ENCODE data around the gene NPAP1.
"Not testable (repeated sequence)": the region's sequence is repeated elsewhere in the genome, so short reads cannot be mapped to it uniquely, and the experiment has no call there.

Gene NPAP1, protein sequence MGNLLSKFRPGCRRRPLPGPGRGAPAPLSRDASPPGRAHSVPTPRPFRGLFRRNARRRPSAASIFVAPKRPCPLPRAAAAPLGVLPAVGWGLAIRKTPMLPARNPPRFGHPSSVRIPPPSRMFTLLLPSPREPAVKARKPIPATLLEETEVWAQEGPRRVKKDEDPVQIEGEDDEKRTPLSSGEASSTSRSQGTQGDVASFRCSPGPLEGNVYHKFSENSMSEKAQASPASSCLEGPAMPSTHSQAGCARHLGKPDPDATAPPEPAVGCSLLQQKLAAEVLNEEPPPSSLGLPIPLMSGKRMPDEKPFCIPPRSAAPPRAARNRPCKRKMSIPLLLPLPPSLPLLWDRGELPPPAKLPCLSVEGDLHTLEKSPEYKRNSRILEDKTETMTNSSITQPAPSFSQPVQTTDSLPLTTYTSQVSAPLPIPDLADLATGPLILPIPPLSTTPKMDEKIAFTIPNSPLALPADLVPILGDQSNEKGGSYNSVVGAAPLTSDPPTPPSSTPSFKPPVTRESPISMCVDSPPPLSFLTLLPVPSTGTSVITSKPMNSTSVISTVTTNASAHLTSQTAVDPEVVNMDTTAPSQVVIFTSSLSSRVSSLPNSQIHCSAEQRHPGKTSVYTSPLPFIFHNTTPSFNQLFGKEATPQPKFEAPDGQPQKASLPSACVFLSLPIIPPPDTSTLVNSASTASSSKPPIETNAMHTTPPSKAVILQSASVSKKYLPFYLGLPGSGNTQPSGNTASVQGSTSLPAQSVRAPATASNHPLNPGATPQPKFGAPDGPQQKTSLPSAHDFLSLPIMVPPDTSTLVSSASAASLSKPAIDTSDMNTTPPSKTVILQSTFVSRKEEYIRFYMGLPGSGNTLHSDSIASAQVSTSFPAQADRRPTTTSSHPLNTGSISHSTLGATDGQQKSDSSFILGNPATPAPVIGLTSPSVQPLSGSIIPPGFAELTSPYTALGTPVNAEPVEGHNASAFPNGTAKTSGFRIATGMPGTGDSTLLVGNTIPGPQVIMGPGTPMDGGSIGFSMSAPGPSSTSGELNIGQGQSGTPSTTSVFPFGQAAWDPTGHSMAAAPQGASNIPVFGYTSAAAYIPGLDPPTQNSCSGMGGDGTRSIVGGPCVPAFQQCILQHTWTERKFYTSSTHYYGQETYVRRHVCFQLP

DNA sequence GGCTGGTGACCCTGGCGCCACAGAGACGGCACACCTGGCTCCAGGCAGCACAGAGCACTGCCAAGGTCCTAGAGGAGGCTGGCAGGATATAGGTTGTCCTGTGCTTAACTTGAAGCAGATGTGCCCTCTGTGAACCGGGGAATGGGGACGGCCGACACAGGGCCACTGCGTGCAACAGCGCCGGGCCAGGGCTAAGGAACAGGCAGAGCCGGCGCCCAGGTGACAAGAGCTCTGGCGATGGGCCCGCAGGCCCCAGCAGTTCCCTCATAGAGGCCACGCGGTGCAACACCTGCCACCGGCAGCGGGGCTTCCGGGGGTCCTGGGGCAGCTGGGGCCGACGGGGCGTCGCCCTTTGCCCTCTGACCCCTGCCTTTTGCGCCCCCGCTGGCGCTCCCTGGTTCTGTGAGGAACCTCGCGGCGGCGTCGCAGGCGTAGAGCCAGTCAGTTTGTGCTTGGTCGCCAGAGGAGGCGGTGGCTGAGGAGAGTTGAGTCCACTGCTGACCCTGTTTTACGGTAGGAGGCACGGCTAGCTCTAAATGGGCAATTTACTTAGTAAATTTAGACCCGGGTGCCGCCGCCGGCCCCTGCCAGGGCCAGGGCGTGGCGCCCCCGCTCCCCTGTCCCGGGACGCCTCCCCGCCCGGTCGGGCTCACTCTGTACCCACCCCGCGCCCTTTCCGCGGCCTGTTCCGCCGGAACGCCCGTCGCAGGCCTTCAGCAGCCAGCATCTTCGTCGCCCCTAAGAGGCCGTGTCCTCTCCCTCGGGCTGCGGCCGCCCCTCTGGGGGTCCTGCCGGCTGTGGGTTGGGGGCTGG, at the start of gene NPAP1:
Gene NPAP1 (plus strand): TSS at position 444 of the 813 bp plus-strand sequence. CDS start 93 bp downstream, at position 537.
- DNase-seq (ENCODE audit: low read depth) = no peak

DNA sequence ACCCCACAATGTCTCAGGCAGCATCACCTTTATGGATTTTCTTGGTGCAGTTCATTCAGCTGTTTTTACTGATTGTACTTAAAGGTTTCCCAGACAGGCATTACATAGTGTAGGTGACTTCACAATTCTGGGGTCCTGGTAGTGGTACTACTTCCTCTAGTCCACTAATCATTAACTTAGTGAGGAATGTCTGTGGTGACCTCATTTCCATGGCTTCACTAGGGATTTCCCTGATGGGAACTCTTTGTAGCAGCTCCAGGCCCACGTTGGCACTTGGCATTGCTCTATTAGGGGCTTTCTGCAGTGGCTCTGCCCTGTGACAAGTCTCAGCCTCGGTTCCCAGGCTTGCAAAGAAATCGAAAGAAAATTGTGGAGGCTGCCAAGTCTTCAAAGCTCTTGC, 48.1 kb upstream of the NPAP1 start:
- no peak for DNase-seq (ENCODE audit: low read depth)

DNA sequence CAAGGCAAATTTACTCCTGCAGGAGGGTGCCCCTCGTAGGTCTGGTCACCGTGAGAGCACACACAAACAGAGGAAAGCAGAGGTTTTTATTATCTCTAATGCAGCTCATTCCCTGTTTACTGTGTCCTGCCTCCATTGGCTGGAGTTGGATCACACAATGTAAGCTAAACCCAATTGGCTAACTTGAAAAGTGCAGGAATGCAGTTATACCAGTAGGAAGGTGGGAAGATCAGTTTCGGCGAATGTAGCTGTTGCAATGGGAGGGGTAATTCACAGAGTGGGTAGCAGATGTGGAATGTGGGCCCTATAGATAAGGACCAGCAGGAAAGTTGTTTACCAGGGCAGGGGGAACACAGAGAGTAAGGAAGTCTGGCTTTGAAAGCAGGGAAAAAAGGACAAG, 42.5 kb upstream of the NPAP1 start:
- no peak for DNase-seq (ENCODE audit: low read depth)

DNA sequence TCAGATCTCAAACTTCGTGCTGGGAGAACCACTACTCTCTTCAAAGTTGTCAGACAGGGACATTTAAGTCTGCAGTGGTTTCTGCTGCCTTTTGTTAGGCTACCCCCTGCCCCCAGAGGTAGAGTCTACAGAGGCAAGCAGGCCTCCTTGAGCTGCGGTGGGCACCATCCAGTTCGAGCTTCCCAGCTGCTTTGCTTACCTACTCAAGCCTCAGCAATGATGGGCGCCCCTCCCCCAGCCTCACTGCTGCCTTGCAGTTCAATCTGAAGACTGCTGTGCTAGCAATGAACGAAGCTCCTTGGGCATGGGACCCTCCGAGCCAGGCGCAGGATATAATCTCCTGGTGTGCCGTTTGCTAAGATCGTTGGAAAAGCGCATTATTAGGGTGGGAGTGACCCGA, 36.2 kb upstream of the NPAP1 start:
- not testable (repeated sequence) for DNase-seq (ENCODE audit: low read depth)

DNA sequence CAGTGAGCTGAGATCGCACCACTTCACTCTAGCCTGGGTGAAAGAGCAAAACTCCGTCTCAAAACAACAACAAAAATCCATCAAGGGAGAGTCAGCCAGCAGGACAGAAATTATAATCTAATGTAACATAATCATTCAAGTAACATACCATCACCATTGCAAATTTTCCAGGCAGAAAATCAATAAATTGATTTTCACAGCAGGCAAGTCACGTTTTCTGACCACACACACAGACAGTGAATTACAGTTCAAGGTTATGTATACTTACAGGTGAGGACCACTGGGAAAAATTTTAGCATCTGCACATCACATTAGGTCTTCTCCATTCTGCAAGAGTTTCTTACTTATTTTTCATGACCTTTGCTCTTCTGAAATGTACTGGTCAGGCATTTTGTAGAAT, 29.9 kb upstream of the NPAP1 start:
- DNase-seq (ENCODE audit: low read depth) = no peak

DNA sequence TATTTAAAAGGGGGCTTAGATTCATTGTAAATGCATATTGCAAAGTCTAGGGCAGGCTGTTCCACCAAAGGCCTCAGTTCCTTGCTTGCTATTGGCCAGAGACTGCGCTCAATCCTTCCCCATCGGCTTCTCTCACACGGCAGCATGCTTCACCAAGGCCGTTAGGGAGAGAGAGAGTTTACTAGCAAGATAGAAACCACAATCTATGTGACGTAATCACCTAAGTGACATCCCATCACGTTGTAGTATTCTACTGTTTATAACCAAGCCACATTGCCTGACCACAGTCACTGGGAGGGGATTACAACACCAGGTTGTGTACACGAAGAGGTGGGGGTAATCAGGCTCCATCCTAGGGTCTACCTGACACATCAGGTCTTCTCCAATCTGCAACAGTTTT, 16.0 kb upstream of the NPAP1 start:
- DNase-seq (ENCODE audit: low read depth) = no peak

DNA sequence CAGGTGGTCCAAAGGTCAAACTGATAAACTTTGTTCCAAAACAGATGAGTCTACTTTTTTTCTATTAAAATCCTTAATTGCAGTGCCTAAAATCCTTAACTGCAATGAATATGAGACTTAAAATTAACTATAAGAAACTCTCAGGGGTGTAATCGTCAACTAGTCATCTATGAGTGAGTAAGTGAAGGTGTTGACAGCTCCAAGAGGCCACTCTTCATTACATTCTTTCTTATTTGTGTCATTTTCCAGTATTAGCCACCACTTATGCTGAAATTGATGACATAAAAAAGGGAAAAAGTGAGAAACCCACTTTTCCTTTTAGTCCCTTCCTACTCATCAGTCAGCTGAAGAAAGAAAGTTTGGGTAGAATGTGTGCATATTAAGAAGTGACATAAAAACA, 12.6 kb upstream of the NPAP1 start:
- DNase-seq (ENCODE audit: low read depth) = no peak

DNA sequence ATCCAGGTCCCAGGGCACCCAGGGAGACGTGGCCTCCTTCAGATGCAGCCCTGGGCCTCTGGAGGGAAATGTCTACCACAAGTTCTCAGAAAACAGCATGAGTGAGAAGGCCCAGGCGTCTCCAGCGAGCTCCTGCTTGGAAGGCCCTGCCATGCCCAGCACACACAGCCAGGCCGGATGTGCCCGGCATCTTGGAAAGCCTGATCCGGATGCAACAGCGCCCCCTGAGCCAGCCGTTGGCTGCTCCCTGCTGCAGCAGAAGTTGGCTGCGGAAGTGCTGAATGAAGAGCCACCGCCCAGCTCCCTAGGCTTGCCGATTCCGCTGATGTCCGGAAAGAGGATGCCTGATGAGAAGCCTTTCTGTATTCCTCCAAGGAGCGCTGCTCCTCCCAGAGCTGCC, 856 bp downstream of the NPAP1 start:
- no peak for DNase-seq (ENCODE audit: low read depth)

DNA sequence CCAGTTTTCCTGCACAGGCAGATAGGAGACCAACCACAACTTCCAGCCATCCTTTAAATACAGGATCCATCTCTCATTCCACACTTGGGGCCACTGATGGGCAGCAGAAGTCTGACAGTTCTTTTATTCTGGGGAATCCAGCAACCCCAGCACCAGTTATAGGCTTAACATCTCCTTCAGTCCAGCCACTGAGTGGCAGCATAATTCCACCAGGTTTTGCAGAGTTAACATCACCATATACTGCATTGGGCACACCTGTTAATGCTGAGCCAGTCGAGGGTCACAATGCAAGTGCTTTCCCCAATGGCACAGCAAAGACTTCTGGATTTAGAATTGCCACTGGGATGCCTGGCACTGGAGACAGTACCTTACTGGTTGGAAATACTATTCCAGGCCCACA, 2.9 kb downstream of the NPAP1 start:
- DNase-seq (ENCODE audit: low read depth) = no peak

DNA sequence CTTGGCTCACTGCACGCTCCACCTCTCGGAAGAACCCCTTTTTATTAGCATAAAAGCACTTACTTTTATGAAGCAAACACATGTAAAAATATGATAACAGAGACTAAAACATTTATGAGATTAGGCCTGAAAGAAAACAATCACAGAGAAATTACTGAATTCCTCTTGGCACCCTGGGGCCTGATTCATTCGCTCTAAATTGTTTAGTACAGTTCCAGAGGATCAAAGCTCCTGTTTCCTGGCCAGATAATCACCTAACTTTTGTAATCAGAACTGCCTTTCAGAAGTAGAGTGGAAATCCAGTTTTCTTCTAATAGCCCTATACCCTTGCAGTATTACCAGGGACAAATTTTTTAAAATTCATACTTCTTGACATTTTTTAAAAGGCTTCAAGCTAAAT, 6.4 kb downstream of the NPAP1 start:
- no peak for DNase-seq (ENCODE audit: low read depth)

DNA sequence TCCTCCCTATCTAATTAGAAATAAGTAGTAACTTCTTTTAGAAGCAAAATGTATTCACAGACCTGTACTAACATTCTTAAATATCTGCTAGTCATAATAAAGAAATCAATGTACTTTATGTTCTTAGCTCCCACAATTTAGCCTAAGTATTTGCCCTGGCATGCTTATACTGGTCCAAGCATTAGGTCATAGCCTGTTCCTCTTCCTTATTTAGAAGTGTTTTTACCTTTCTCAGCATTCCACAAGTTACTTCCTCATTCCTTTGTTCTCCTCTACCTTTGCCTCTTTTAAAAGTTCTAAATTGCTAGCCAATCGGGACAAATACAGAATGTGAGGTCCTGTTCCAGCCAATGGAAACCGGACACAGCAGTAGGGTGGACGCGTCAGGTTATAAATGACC, 7.3 kb downstream of the NPAP1 start:
- not testable (repeated sequence) for DNase-seq (ENCODE audit: low read depth)

DNA sequence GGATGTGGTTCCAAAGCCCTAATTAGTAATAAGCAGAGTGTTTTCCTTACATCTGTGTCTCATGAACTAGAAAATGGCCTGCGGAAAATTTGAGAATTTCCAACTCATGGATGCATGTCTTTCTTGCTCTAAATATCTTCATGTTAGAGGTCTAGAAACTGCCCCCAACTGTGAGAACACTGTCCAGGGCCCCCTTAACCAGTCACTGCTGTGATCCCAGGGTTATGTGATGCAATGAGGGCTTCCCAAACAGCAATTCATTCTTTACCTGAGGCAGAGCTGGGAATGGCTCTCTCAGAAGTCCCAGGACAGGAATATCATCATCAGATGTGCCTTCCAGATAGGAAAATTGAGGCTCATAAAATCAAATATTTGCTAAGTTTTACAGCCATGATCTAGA, 8.2 kb downstream of the NPAP1 start:
- no peak for DNase-seq (ENCODE audit: low read depth)

DNA sequence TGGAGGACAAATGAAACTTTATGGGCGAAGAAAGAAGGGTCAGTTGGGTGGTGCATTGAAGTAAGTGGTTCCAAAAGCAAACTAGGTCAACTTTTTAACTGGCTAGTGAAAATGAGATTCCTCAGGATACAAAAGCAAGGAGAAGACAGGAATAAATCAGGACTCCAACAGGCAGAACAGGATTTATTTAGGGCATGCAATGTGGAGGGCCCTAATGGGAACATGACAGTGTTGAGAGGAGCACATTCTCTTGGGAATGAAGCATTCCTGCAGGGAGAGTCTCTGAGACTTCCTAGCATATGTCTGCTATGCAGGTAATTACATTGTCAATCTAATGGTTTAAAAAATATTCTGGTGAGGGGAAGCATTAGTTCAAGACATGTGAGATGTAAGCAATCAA, 8.7 kb downstream of the NPAP1 start:
- DNase-seq (ENCODE audit: low read depth) = no peak

DNA sequence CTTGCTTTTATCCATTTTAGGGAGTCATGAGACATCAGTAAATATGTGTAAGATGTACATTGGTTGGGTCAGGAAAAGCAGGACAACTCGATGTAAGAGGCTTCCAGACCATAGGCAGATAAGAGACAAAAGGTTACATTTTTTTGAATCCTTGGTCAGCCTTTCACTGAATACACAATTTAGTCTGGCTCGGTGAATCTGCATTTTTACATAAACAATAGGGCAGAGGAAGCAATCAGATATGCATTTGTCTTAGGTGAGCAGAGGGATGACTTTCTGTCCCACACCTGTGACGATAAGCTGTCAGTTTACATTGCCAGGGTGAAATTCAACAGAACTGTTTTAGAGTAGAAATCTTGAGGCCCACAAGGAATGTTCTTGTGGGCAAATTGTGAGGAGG, 20.6 kb downstream of the NPAP1 start:
- DNase-seq (ENCODE audit: low read depth) = no peak

DNA sequence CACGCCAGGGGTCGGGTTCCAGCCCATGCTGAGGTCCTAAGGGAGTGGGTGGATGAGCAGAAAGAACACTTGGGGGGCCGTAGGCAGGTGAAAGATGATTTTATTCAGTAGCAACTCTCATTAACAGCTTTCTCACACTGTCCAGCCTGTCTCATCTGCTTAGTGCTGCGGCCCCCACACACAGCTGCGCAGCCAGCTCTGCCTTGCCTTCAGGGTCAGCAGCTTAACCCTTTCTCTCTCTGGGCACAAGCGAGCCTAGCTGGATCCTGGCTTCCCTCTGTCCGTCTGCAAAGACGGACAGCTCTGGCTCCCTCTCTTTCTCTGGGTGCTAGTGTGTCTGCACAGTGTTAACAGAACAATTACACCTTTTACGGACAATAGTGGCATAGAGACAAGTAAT, 21.3 kb downstream of the NPAP1 start:
- DNase-seq (ENCODE audit: low read depth) = no peak

DNA sequence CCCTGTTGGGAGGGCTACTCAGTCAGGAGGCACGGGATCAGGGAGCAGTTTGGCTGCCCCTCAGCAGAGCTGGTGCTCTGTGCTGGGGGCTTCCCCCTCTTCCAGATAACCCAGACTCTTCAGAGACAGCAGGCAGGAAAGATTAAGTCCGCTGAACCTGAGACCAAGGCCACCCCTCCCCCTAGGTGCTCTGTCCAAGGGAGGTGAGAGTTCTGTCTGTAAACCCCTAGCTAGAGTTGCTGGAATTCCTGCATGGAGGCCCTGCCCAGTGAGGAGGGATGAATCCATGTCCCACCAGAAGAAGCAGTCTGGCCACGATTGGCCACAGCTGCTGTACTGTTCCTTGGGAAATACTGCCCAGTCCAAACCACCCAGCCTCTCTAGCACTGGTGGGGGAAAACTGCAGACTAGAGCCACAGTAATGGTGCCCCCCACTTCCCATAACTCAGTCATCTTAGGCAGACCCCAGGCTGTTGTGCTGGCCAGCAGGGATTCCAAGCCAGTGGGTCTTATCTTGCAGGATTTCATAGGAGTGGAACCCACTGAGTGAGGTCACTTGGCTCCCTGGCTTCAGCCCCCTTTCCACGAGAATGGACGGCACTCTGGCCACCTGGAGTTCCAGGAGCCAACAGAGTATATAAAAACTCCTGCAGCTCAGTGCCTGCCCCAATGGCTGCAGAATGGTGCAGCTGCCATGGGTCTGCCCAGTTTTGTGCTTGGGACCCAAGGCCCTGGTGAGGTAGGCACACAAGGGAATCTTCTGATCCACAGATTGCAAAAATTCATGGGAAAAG, 42.9 kb downstream of the NPAP1 start:
- DNase-seq (ENCODE audit: low read depth) = no peak

DNA sequence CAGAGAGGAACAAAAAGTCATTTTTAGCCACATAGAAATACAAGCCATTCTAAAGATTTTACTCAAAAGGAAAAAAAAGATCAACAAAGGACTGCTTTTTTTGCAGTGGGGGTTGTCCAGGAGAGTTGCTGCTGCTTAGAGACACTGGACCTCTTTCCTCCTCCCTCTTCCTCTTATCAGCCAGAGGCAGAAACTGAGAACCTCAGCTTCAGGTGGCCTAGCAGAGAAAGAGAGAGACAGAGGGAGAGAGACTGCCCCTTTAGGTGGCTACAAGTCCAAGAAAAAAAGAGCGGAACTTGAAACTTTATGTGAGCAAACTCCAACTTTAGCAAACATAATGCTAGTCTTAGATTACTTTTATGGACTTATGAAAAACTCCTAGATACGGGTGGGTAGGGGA, 54.2 kb downstream of the NPAP1 start:
- no peak for DNase-seq (ENCODE audit: low read depth)

Measured in stimulated activated CD8-positive, alpha-beta memory T cell treated with anti-CD3 and anti-CD28 coated beads, Interleukin-7, amount 100 ng/mL, for 24 hours (primary cell).